Activated naive CD8-positive, alpha-beta T cell (primary cell): Measurements from ENCODE around the gene LAMC1.

ENCODE experiments used
- H3K27ac Mint-ChIP-seq: one replicate; pipeline ENCODE4 v1.8.0; 2021; ENCODE audit warnings: mixed read lengths
- H3K27me3 Mint-ChIP-seq: one replicate; pipeline ENCODE4 v1.8.0; 2021; ENCODE audit warnings: mixed read lengths
- H3K36me3 Mint-ChIP-seq: one replicate; pipeline ENCODE4 v1.8.0; 2021; ENCODE audit warnings: mixed read lengths
- H3K4me1 Mint-ChIP-seq: one replicate; pipeline ENCODE4 v1.8.0; 2021; ENCODE audit warnings: low read depth, mixed read lengths
- H3K4me3 Mint-ChIP-seq: one replicate; pipeline ENCODE4 v1.8.0; 2021; ENCODE audit warnings: mild to moderate bottlenecking, mixed read lengths
- H3K9me3 Mint-ChIP-seq: one replicate; pipeline ENCODE4 v1.8.0; 2021; ENCODE audit warnings: low read depth, mixed read lengths

LAMC1 gene

DNA sequence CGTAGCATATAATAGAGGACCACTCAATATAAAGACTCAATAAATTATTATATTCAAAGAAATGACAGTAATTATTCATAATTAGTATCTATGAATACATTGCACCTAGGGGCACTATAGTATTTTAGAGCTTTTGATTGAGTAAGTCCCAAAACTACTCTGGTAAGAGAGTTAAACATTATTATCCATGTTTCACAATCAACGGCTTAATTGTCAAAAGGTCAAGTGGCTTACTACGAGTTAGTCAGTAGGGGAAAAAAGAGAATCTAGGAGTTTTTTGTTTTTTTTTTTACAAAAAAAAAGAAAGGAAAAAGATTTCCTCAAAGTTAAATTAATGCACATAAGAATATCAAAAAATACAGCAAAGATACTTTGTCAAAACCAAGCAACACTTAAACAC is 20.4 kb upstream of the LAMC1 start:
- no peaks in the 10 kb centered on the region for H3K9me3 Mint-ChIP-seq
- H3K36me3 Mint-ChIP-seq, result no peaks in the 10 kb centered on the region
- H3K4me1 Mint-ChIP-seq, result no peaks in the 10 kb centered on the region
- H3K4me3 Mint-ChIP-seq, result no peak overlapping the region
- no peak overlapping the region for H3K27ac Mint-ChIP-seq
- peaks cover 28% of the 10 kb centered on the region for H3K27me3 Mint-ChIP-seq

DNA sequence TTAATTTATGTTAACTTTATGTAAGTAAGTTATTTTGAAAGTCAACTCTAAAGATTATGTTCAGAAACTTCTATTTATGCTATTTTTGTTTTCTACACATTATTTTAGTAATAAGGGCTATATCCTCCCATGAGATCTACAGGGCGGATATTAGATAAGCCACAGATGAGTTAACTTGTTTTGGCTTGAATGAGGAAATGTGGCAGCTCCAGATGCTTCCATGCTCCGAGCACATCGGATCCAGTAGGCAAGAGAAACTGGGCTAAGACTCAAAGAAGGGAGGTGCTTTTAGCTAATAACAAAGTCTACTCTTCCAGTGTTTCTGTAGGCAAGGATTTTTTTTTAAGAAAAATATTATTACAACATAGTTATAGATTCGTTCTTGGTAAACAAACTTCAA is 20.0 kb upstream of the LAMC1 start:
- Mint-ChIP-seq H3K4me1 (no peaks in the 10 kb centered on the region), H3K36me3 (no peaks in the 10 kb centered on the region), H3K27me3 (peaks cover 26% of the 10 kb centered on the region), H3K27ac (no peak overlapping the region), H3K9me3 (no peaks in the 10 kb centered on the region), H3K4me3 (no peak overlapping the region)

DNA sequence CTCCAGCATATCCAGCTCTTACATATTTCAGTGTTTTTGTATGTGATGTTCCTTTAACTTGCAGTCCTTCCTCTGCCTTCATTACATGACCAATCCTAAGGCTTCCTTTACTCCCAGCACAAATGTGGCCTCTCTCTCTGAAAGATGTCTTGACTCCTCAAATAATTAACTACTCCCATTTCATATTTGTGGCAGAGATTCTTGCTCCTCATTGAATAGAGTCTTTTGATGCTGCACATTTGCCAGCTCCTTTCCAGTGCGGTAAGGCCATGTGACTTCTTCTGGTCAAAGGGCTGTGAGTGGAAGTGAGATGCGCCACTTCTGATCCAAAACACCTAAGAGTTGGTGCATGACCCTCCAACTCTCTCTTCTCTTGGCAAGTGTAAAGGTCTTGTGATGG is 19.1 kb upstream of the LAMC1 start:
- H3K27ac Mint-ChIP-seq, result no peak overlapping the region
- no peaks in the 10 kb centered on the region for H3K9me3 Mint-ChIP-seq
- no peaks in the 10 kb centered on the region for H3K36me3 Mint-ChIP-seq
- H3K27me3 Mint-ChIP-seq, result peaks cover 26% of the 10 kb centered on the region
- H3K4me3 Mint-ChIP-seq, result no peak overlapping the region
- no peaks in the 10 kb centered on the region for H3K4me1 Mint-ChIP-seq

DNA sequence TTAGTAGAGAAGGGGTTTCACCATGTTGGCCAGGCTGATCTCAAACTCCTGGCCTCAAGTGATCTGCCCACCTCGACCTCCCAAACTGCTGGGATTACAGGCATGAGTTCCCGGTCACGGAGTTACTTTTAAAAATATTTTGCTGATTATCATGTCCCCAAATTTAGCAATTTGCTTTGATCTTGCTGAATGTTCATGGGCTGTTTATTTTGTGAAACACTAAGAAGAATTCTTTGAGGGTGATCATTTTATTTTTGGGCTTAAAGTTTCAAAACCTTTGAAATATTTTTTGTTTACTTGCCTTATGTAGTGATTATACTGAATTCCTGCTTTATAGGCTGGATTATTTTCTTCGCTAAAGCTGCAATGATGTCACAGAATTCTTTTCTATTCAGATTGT is 11.4 kb upstream of the LAMC1 start:
- H3K9me3 Mint-ChIP-seq, result peaks cover 9% of the 10 kb centered on the region
- no peaks in the 10 kb centered on the region for H3K36me3 Mint-ChIP-seq
- H3K4me1 Mint-ChIP-seq, result no peaks in the 10 kb centered on the region

DNA sequence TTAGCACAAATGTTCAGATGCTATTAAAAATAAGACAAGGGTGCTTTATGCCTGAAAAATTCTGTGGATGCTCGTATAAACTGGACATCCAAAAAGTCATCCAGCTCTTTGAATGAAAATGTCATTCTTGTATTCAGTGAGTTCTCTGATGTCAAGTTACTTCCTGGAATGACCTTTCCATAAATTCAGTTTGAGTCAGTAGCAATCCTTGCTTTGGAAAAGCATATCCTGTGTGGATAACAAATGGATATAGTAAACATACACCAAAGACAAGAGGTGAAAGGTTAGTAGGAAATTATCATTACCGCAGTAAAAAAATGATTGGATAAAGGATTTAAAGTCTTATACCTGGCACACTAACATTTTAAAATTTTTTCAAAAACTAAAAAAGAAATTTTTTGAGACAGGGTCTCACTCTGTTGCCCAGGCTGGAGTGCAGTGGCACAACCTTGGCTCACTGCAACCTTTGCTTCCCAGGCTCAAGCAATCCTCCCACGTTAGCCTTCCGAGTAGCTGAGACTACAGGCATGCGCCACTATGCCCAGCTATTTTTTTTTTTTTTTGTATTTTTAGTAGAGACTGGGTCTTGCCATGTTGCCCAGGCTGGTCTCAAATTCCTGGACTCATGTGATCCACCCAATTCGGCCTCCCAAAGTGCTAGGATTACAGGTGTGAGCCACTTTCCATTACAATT is 10.8 kb upstream of the LAMC1 start:
- Mint-ChIP-seq H3K4me3 (no peak overlapping the region), H3K27me3 (peaks cover 20% of the 10 kb centered on the region), H3K4me1 (no peaks in the 10 kb centered on the region), H3K9me3 (peaks cover 9% of the 10 kb centered on the region), H3K27ac (no peak overlapping the region), H3K36me3 (no peaks in the 10 kb centered on the region)

More for the DNA sequence above, 11.4 kb upstream of the LAMC1 start:
- no peak overlapping the region for H3K27ac Mint-ChIP-seq
- no peak overlapping the region for H3K4me3 Mint-ChIP-seq
- peaks cover 21% of the 10 kb centered on the region for H3K27me3 Mint-ChIP-seq

DNA sequence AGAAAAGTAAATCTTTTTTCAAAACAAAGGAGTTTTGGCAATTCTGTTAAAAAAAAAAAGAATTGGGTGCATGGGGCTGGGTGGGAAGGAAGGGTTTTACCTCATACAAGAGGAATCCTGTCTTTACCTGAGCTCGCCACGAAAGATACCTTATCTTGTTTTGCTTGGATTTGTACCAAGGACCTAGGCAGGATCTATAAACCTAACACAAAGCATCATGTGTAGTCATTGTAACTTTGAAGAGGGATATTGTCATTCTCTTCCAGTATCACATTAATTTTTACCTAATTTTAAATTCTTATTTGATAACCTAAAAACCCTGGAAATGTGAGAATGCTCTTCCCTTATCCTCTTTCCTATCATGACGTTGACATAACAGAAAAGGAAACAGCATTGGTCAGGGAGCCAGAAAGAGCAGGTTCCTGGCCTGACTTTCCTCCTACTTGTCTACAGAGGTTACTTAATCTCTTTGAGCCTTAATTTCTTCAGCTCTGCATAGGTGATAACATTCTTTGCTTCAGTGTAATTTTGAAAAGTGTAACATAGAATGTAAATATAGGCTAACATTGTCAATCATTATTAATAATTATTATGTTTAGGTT is 4.0 kb upstream of the LAMC1 start:
- no peak overlapping the region for H3K4me3 Mint-ChIP-seq
- peaks cover 28% of the 10 kb centered on the region for H3K27me3 Mint-ChIP-seq
- H3K9me3 Mint-ChIP-seq, result no peaks in the 10 kb centered on the region
- peaks cover 13% of the 10 kb centered on the region for H3K4me1 Mint-ChIP-seq
- no peak overlapping the region for H3K27ac Mint-ChIP-seq
- peaks cover 4% of the 10 kb centered on the region for H3K36me3 Mint-ChIP-seq

DNA sequence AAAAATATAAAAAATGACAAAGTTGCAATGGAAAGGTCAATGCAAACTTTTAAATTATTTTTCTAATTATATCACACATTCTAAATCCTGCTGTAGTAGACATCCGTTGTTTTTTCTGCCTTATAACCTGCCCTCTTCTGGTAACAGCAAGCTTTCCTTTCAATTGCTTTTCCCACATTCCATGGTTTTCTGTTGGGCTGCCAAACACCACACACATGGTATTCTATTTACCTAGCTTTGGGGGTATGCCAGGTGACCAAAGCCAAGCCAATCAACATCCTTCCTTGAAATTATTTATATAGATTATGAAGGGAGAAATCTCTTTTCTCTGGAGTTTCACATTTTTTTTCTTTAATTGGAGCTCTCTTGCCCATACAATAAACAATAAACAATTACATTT is 3.4 kb upstream of the LAMC1 start:
- Mint-ChIP-seq H3K36me3 (peaks cover 4% of the 10 kb centered on the region), H3K4me1 (peaks cover 19% of the 10 kb centered on the region), H3K27me3 (peaks cover 35% of the 10 kb centered on the region)

DNA sequence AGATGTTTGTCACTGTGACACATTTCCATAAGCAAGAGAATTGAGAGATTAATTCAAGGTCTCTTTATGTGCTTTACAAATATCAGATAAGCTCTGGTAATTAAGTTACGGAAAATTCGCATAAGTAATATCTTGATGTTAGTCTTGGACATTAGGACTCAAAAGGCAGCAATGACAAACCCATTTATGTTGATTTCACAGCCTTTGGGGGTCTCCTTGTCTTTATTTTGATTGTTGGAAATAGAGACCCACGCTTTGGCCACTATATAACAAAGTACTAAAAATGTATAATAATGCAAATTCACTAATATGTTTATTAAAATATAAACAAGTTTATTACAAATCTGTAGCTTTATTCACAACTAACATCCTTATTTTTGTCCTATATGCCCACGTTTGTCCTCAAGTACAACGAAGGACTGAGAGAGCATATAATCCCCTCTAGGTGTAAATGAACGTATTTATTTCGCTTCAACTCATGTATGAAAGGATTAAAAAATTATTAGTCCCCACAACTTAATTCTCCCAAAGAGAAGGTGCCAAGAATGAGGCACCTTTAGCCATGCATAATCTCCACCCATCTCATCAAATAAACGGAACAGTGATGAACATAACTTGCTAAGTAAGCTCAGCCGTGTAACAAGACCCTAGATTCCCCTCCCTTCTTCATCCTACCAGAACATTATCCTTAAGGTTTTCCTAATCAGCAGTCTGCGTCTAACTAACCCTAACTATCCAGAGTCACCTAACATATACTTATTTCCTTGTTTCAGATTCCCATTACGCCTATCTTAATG is 1.6 kb upstream of the LAMC1 start:
- Mint-ChIP-seq H3K9me3 (no peaks in the 10 kb centered on the region), H3K4me1 (peaks cover 22% of the 10 kb centered on the region), H3K4me3 (peak overlapping the region; percentile 87), H3K36me3 (peaks cover 4% of the 10 kb centered on the region), H3K27ac (peak overlapping the region; percentile 12), H3K27me3 (peaks cover 50% of the 10 kb centered on the region)

More for the DNA sequence above, 3.4 kb upstream of the LAMC1 start:
- Mint-ChIP-seq H3K4me3 (no peak overlapping the region), H3K9me3 (no peaks in the 10 kb centered on the region), H3K27ac (no peak overlapping the region)

DNA sequence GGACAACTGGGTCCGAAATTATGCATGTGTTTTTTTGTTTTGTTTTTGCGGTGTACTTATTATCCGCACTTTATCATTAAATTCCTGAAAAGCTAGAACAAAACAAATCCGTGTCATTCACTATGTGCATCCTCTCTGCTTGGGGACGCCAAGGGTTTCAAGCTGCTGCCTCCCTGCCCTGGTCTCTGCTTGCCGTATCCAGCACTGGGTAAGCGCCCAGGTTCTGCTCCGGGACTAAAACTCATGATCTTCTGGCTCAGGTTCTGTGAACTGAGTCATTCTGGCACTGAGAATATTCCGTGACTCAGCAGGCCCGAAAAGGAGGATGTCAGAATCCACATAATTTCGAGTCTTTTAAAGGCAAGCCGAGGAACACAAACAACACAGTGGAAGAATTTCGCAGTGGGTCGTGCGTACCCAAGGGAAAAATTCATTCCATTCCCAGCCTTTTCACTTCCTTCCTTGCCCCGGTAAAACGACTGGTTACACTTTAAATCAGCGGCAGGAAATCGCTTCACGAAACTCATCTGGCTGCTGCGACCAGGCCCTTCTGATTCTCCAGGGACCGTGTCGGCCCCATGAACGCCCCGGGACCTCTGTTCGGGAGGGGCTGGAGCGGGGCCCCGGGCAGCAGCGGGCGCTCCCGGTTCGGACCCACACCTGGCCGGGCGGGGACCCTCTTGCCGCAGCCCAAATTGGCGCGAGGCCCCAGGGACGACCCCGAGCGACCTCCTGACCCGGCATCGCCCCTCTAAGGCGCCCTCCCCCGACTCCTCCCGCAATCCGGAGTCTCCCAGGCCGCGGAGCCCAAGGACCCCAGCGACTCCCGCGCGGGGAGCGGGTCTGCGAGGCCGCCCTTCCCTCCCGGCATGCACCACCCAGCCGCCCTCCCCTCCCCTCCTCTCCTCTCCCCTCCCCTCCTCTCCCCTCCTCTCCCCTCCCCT is 746 bp upstream of the LAMC1 start:
- H3K4me1 Mint-ChIP-seq, result peaks cover 22% of the 10 kb centered on the region
- H3K27me3 Mint-ChIP-seq, result peaks cover 55% of the 10 kb centered on the region
- peak overlapping the region; percentile 87 for H3K4me3 Mint-ChIP-seq
- H3K27ac Mint-ChIP-seq, result peak overlapping the region; percentile 12
- no peaks in the 10 kb centered on the region for H3K9me3 Mint-ChIP-seq
- peaks cover 4% of the 10 kb centered on the region for H3K36me3 Mint-ChIP-seq

DNA sequence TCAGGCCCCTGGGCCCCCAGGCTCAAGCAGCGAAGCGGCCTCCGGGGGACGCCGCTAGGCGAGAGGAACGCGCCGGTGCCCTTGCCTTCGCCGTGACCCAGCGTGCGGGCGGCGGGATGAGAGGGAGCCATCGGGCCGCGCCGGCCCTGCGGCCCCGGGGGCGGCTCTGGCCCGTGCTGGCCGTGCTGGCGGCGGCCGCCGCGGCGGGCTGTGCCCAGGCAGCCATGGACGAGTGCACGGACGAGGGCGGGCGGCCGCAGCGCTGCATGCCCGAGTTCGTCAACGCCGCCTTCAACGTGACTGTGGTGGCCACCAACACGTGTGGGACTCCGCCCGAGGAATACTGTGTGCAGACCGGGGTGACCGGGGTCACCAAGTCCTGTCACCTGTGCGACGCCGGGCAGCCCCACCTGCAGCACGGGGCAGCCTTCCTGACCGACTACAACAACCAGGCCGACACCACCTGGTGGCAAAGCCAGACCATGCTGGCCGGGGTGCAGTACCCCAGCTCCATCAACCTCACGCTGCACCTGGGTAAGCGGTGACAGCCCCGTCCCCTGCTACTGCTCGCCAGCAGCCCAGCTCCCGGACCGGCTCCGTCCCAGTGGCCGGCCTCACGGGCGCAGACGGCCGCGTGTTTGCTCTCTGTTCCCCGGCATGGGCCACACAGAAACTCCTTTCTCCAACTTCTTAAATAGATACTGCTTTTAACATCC is 539 bp downstream of the LAMC1 start:
- no peak overlapping the region for H3K27ac Mint-ChIP-seq
- H3K4me1 Mint-ChIP-seq, result peaks cover 22% of the 10 kb centered on the region
- H3K4me3 Mint-ChIP-seq, result peak overlapping the region; percentile 88
- H3K36me3 Mint-ChIP-seq, result peaks cover 4% of the 10 kb centered on the region
- no peaks in the 10 kb centered on the region for H3K9me3 Mint-ChIP-seq
- H3K27me3 Mint-ChIP-seq, result peaks cover 57% of the 10 kb centered on the region

DNA sequence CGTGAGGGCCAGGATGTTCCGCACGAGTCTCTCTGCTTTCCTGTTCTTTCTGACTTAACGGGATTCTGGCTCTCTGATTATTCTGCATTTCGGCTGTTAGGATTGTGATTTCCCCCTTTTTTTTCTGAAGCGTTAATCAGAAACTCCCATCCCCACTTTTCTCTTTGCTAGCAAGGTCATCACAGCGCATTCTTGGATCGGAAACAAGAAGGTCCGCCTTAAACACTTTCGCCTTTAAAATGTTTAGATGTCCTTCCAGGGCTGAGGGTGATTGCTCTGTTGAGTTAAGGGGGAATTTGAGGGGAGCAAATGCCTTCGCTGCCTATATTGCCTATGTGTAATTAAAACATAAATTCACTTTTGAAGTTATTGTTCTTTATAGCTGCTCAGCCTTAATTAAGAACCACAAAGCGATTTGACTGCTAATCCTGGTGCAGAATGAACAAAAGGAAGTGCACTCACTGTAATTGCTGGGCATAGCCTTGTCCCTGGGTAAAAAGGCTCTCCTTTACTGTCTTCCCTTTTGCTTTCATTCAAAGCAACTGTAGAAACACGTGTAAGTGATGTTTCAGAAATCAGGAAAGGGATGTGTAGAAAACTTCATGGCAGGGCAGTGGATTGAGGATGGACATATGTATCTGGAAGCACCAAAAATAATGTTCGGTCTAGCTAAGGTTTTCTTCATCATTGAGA is 1.2 kb downstream of the LAMC1 start:
- Mint-ChIP-seq H3K4me1 (peaks cover 22% of the 10 kb centered on the region), H3K27me3 (peaks cover 62% of the 10 kb centered on the region), H3K27ac (no peak overlapping the region), H3K36me3 (peaks cover 4% of the 10 kb centered on the region), H3K9me3 (no peaks in the 10 kb centered on the region), H3K4me3 (peak overlapping the region; percentile 88)

DNA sequence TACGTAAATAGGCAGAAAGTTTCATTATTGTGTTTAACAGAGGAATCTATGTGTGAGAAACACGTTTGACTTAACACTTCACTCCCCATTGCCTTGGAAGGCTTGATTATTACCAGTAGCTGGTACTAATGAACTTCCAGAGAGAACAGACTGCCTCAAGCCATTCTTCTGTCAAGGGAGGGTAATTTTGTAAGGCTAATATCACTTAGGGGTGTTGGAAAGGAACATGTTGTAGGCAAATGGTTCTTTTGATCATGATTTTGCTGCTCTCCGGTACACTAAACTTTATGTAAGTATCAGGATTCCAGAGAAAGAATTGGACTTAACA is 1.8 kb downstream of the LAMC1 start:
- Mint-ChIP-seq H3K4me1 (peaks cover 22% of the 10 kb centered on the region), H3K4me3 (peak overlapping the region; percentile 88), H3K27ac (no peak overlapping the region), H3K9me3 (no peaks in the 10 kb centered on the region), H3K27me3 (peaks cover 64% of the 10 kb centered on the region), H3K36me3 (peaks cover 4% of the 10 kb centered on the region)

DNA sequence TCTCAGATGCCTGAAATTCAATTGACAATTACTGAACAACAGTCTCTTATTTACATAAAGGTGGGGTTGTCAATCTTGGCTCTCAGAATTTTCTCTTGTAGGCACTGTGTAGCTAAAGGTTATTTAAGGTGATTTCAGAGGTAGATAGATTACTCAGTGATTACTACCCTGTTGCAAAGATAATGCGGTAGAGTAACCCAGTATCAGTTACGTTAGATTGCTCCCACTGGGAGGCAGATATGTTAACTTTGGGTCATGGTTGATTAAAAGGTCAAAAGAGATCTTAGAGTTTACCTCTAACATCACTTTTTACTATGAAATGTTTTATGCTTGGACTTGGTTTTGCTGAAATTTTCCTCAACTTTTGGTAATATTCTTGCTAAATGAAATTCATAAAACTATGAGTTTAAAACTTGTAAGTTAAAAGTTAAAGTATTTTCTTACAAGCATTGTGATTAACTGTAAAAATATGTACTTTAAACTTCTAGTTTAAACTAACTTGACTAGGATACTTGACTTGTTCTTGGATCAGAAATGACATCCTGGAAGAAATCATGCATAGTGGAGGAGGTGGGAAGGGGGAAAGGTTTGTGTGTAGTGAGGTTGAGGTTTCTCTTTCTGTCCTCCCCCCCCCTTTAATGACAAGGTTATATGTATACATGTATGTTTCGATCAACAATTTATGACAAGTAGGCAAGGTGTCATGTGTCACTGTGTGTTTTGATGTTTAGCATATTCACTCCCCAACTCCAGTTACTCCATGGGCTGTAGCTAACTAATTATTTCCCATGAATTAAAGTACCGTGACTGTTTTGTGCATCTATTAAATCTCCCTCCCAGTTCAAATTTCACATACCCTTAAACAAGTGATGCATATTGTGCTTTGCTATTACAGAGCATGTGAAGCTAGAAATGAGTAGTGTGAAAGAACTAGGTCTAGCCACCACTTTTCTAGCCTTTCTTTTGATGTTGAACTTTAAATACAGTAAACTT is 2.9 kb downstream of the LAMC1 start:
- Mint-ChIP-seq H3K27me3 (peaks cover 63% of the 10 kb centered on the region), H3K4me1 (peaks cover 22% of the 10 kb centered on the region), H3K4me3 (no peak overlapping the region), H3K27ac (no peak overlapping the region), H3K9me3 (no peaks in the 10 kb centered on the region), H3K36me3 (peaks cover 4% of the 10 kb centered on the region)
